MM.1S (cell line): Measurements from ENCODE around the gene KCNK4.
A peak's percentile ranks its signal among the peaks of the same experiment; 100 is the strongest.
"Not testable (repeated sequence)": the region's sequence is repeated elsewhere in the genome, so short reads cannot be mapped to it uniquely, and the experiment has no call there.

Experiments used
- DNase-seq: peaks from one replicate; pipeline ENCODE4 v3.0.0-alpha.2; 2015
- H2AFZ ChIP-seq: fragments of 300-600 bp; sonication (generic); 2 replicates; pipeline ENCODE4 v1.6.0; 2016; ENCODE audit warnings: antibody characterized with exemption, low read length
- H3F3A ChIP-seq: fragments of 300-600 bp; sonication (generic); 2 replicates; pipeline ENCODE4 v1.6.1; 2016; ENCODE audit warnings: mild to moderate bottlenecking, antibody characterized with exemption, low read length, moderate library complexity, mixed read lengths; ENCODE audit not compliant: insufficient read depth
- H3K27ac ChIP-seq: fragments of 300-600 bp; sonication (generic); 2 replicates; pipeline ENCODE4 v1.5.1; 2016; ENCODE audit warnings: mild to moderate bottlenecking, low read length
- H3K27me3 ChIP-seq: fragments of 300-600 bp; sonication (generic); replicated peaks from 2 replicates; pipeline ENCODE4 v1.6.0; 2016; ENCODE audit warnings: low read length; ENCODE audit not compliant: insufficient read depth
- H3K36me3 ChIP-seq: fragments of 300-600 bp; sonication (generic); replicated peaks from 2 replicates; pipeline ENCODE4 v1.6.1; 2016; ENCODE audit warnings: mild to moderate bottlenecking, low read length, mixed read lengths; ENCODE audit not compliant: insufficient read depth
- H3K4me1 ChIP-seq: fragments of 300-600 bp; sonication (generic); 2 replicates; pipeline ENCODE4 v1.6.1; 2016; ENCODE audit warnings: low read length, mixed read lengths
- H3K4me2 ChIP-seq: fragments of 300-600 bp; sonication (generic); 2 replicates; pipeline ENCODE4 v1.6.0; 2016; ENCODE audit warnings: low read depth, low read length
- H3K4me3 ChIP-seq: fragments of 300-600 bp; sonication (generic); 2 replicates; pipeline ENCODE4 v1.5.1; 2016; ENCODE audit warnings: low read length, mixed read lengths
- H3K79me2 ChIP-seq: fragments of 300-600 bp; sonication (generic); 2 replicates; pipeline ENCODE4 v1.6.1; 2016; ENCODE audit warnings: mixed run types, low read length, mixed read lengths
- H3K9ac ChIP-seq: fragments of 300-600 bp; sonication (generic); 2 replicates; pipeline ENCODE4 v1.6.1; 2016; ENCODE audit warnings: low read length, mixed read lengths
- H3K9me2 ChIP-seq: fragments of 300-600 bp; sonication (generic); replicated peaks from 2 replicates; pipeline ENCODE4 v1.6.1; 2016; ENCODE audit warnings: mild to moderate bottlenecking, low read length, mixed read lengths; ENCODE audit not compliant: insufficient read depth
- H3K9me3 ChIP-seq: fragments of 300-600 bp; sonication (generic); replicated peaks from 2 replicates; pipeline ENCODE4 v1.6.1; 2016; ENCODE audit warnings: mild to moderate bottlenecking, low read length, mixed read lengths; ENCODE audit not compliant: insufficient read depth
- H4K20me1 ChIP-seq: fragments of 300-600 bp; sonication (generic); 2 replicates; pipeline ENCODE4 v1.6.1; 2016; ENCODE audit warnings: mild to moderate bottlenecking, low read length, moderate library complexity, mixed read lengths; ENCODE audit not compliant: insufficient read depth
- EZH2 ChIP-seq: fragments of 300-600 bp; sonication (generic); optimal IDR thresholded peaks from 2 replicates; pipeline ENCODE3; 2017; ENCODE audit warnings: low read depth, mild to moderate bottlenecking, antibody characterized with exemption, low read length, mixed read lengths
- EZH2phosphoT487 ChIP-seq: fragments of 300-600 bp; sonication (generic); IDR thresholded peaks from 2 replicates; pipeline ENCODE4 v1.6.1; 2018; ENCODE audit warnings: antibody characterized with exemption, low read length
- TF ChIP-seq, protein P1 (sequence below): fragments of 300-600 bp; sonication (generic); IDR thresholded peaks from 2 replicates; pipeline ENCODE4 v1.5.1; 2016; ENCODE audit warnings: antibody characterized with exemption, low read length, mixed read lengths

Gene KCNK4

GRCh38 chr11:64305691-64306562, 14.8 kb downstream of the KCNK4 start:
- DNase-seq: peak; percentile 77
- Histone ChIP-seq H3K79me2 (peaks cover 41% of the 10 kb centered on the region), H4K20me1 (no peaks in the 10 kb centered on the region), H3K9me3 (no peaks in the 10 kb centered on the region), H3K27ac (peak overlapping the region; percentile 59; the same call in 1 of the 2 replicates), H3K4me2 (peak overlapping the region; percentile 87), H3K36me3 (no peaks in the 10 kb centered on the region), H2AFZ (peak overlapping the region; percentile 26; the same call in 1 of the 2 replicates), H3K27me3 (peaks cover 5% of the 10 kb centered on the region; the same call in 1 of the 2 replicates), H3K4me3 (peak overlapping the region; percentile 83), H3K9me2 (no peaks in the 10 kb centered on the region), H3K9ac (peak overlapping the region; percentile 77), H3F3A (peaks cover 24% of the 10 kb centered on the region), H3K4me1 (peaks cover 18% of the 10 kb centered on the region)
- no peak for TF ChIP-seq EZH2
- TF ChIP-seq, protein P1, sequence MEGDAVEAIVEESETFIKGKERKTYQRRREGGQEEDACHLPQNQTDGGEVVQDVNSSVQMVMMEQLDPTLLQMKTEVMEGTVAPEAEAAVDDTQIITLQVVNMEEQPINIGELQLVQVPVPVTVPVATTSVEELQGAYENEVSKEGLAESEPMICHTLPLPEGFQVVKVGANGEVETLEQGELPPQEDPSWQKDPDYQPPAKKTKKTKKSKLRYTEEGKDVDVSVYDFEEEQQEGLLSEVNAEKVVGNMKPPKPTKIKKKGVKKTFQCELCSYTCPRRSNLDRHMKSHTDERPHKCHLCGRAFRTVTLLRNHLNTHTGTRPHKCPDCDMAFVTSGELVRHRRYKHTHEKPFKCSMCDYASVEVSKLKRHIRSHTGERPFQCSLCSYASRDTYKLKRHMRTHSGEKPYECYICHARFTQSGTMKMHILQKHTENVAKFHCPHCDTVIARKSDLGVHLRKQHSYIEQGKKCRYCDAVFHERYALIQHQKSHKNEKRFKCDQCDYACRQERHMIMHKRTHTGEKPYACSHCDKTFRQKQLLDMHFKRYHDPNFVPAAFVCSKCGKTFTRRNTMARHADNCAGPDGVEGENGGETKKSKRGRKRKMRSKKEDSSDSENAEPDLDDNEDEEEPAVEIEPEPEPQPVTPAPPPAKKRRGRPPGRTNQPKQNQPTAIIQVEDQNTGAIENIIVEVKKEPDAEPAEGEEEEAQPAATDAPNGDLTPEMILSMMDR: peak; percentile 55

DNA sequence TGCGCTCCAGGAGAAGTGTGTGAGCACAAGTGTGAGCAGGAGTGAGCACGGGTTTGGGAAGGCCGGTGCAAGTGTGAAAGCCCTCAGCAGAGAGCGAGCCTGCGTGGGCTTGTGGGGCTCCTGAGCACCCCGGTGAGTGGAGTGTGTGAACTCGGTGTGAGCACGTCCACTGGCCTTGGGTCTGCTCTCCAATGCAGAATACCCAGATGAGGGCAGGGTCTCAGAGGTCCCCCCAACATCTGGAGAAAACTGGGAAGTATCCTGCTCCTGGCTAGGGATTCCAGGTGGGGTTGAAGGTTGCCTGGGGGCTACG, 15.4 kb downstream of the KCNK4 start:
- peak overlapping the region; percentile 59; the same call in 1 of the 2 replicates for H3K27ac ChIP-seq
- no peak for TF ChIP-seq EZH2
- TF ChIP-seq, protein P1: no peak
- no peak for TF ChIP-seq EZH2phosphoT487
- no peak for DNase-seq
- peak overlapping the region; percentile 26; the same call in 1 of the 2 replicates for H2AFZ ChIP-seq
- H3K9me2 ChIP-seq: no peaks in the 10 kb centered on the region
- peak overlapping the region; percentile 77 for H3K9ac ChIP-seq
- no peaks in the 10 kb centered on the region for H4K20me1 ChIP-seq
- H3K36me3 ChIP-seq: no peaks in the 10 kb centered on the region
- no peaks in the 10 kb centered on the region for H3K9me3 ChIP-seq
- 0 out of 2 replicates have a peak, but pooled peaks cover 4% of the 10 kb centered on the region for H3K27me3 ChIP-seq
- H3K4me1 ChIP-seq: peaks cover 18% of the 10 kb centered on the region
- peaks cover 47% of the 10 kb centered on the region for H3K79me2 ChIP-seq
- H3F3A ChIP-seq: peaks cover 24% of the 10 kb centered on the region
- H3K4me2 ChIP-seq: peak overlapping the region; percentile 87
- H3K4me3 ChIP-seq: peak overlapping the region; percentile 83

GRCh38 chr11:64306876-64307622, 15.9 kb downstream of the KCNK4 start:
- H3K9ac ChIP-seq: peak overlapping the region; percentile 77
- H2AFZ ChIP-seq: no peak overlapping the region
- peak overlapping the region; percentile 83 for H3K4me3 ChIP-seq
- peaks cover 24% of the 10 kb centered on the region for H3F3A ChIP-seq
- TF ChIP-seq, protein P1: no peak
- TF ChIP-seq EZH2 (no peak), EZH2phosphoT487 (no peak)
- H3K27me3 ChIP-seq: no peaks in the 10 kb centered on the region
- H3K36me3 ChIP-seq: no peaks in the 10 kb centered on the region
- no peaks in the 10 kb centered on the region for H3K9me3 ChIP-seq
- DNase-seq: no peak
- no peaks in the 10 kb centered on the region for H4K20me1 ChIP-seq
- H3K27ac ChIP-seq: peak overlapping the region; percentile 59; the same call in 1 of the 2 replicates
- H3K4me1 ChIP-seq: peaks cover 18% of the 10 kb centered on the region
- H3K4me2 ChIP-seq: peak overlapping the region; percentile 87
- peaks cover 49% of the 10 kb centered on the region for H3K79me2 ChIP-seq
- H3K9me2 ChIP-seq: no peaks in the 10 kb centered on the region

DNA sequence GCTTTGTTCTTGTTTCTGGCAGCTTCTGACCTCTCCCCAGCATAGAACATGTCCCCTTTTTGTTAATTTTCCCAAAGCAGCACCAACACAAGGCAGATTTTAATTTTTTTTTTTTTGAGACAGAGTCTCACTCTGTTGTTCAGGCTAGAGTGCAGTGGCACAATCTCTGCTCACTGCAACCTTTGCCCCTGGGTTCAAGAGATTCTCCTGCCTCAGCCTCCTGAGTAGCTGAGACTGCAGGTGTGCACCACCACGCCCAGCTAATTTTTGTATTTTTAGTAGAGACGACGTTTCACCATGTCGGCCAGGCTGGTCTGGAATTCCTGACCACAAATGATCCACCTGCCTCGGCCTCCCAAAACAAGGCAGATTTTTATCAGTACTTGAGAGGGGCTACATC, 16.7 kb downstream of the KCNK4 start:
- H3K9me3 ChIP-seq, H2AFZ ChIP-seq, H3K36me3 ChIP-seq, H3K4me2 ChIP-seq, H4K20me1 ChIP-seq, H3K9me2 ChIP-seq, H3K27ac ChIP-seq, DNase-seq, H3K27me3 ChIP-seq, H3K4me3 ChIP-seq, H3K9ac ChIP-seq: not testable (repeated sequence)
- Histone ChIP-seq H3K4me1 (peaks cover 18% of the 10 kb centered on the region), H3K79me2 (peaks cover 55% of the 10 kb centered on the region), H3F3A (peaks cover 24% of the 10 kb centered on the region)
